Naive thymus-derived CD4-positive, alpha-beta T cell (primary cell): Measurements from ENCODE around the gene DDX17. TPM values are rescaled to one million over a fixed set of nuclear protein-coding genes. Genes with fewer than 3 reads are reported as not detected.

ENCODE experiments used
- ATAC-seq: fragments of 150-1000 bp; cut with Tn5 transposase; 2 replicates; pipeline ENCODE4 v1.10.0; 2021; ENCODE audit warnings: mild to moderate bottlenecking, moderate library complexity
- CTCF ChIA-PET: fragments of 350-600 bp; sonication (Branson Sonifier 250); formaldehyde crosslinking; loops from one replicate; lab custom pipeline; 2021; ENCODE audit warnings: antibody characterized with exemption; lab: Charles Lee
- POLR2A ChIA-PET: fragments of 350-600 bp; sonication (Branson Sonifier 250); formaldehyde crosslinking; loops from one replicate; lab custom pipeline; 2021; ENCODE audit warnings: antibody characterized with exemption, inconsistent platforms; lab: Charles Lee
- DNase-seq, 9 donors: peaks; one replicate each; pipeline versions ENCODE4 v3.0.0 to v3.0.0-alpha.2; 2020 to 2022; ENCODE audit warnings: mixed read lengths in 1 of 9
- H3K27ac ChIP-seq: one replicate; pipeline ENCODE4 v1.7.0; 2013; ENCODE audit warnings: mild to moderate bottlenecking, low read depth, low read length, moderate library complexity
- H3K27me3 ChIP-seq, 2 donors: one replicate each; pipeline ENCODE4 v1.7.0; 2013; ENCODE audit warnings: low read length in 2 of 2, mild to moderate bottlenecking in 2 of 2, moderate library complexity in 2 of 2; ENCODE audit not compliant: control insufficient read depth in 2 of 2, insufficient read depth in 2 of 2
- H3K36me3 ChIP-seq, 3 experiments: 1 replicate in 2 of 3; 2 replicates in 1 of 3; pipeline ENCODE4 v1.7.0; 2013; ENCODE audit warnings: low read length in 3 of 3, mild to moderate bottlenecking in 3 of 3, moderate library complexity in 1 of 3; ENCODE audit not compliant: insufficient read depth in 3 of 3, control insufficient read depth in 2 of 3
- H3K4me1 ChIP-seq, 2 donors: one replicate each; pipeline ENCODE4 v1.7.0; 2013; ENCODE audit warnings: low read length in 2 of 2, mild to moderate bottlenecking in 2 of 2, moderate library complexity in 1 of 2; ENCODE audit not compliant: control insufficient read depth in 2 of 2, insufficient read depth in 2 of 2
- H3K4me3 ChIP-seq: 2 replicates; pipeline ENCODE4 v1.7.0; 2013; ENCODE audit warnings: mild to moderate bottlenecking, low read length
- H3K9me3 ChIP-seq, 3 experiments: 1 replicate in 2 of 3; 2 replicates in 1 of 3; pipeline ENCODE4 v1.7.0; 2013; ENCODE audit warnings: low read length in 3 of 3; ENCODE audit not compliant: control insufficient read depth in 2 of 3
- H3K27ac Mint-ChIP-seq, 9 donors: one replicate each; pipeline ENCODE4 v1.8.0; 2020 to 2022; ENCODE audit warnings: mixed read lengths in 9 of 9, mild to moderate bottlenecking in 8 of 9, moderate library complexity in 5 of 9, inconsistent platforms in 2 of 9
- H3K27me3 Mint-ChIP-seq, 5 donors: one replicate each; pipeline ENCODE4 v1.8.0; 2021 to 2022; ENCODE audit warnings: mixed read lengths in 5 of 5, mild to moderate bottlenecking in 1 of 5
- H3K36me3 Mint-ChIP-seq, 5 donors: one replicate each; pipeline ENCODE4 v1.8.0; 2020 to 2022; ENCODE audit warnings: mixed read lengths in 5 of 5, mild to moderate bottlenecking in 3 of 5, inconsistent platforms in 1 of 5
- H3K4me1 Mint-ChIP-seq, 7 donors: one replicate each; pipeline ENCODE4 v1.8.0; 2020 to 2022; ENCODE audit warnings: mixed read lengths in 7 of 7, mild to moderate bottlenecking in 3 of 7, inconsistent platforms in 1 of 7
- H3K4me3 Mint-ChIP-seq, 10 donors: one replicate each; pipeline ENCODE4 v1.8.0; 2020 to 2022; ENCODE audit warnings: mild to moderate bottlenecking in 10 of 10, mixed read lengths in 10 of 10, moderate library complexity in 6 of 10, inconsistent platforms in 2 of 10
- H3K9me3 Mint-ChIP-seq, 11 donors: one replicate each; pipeline ENCODE4 v1.8.0; 2020 to 2022; ENCODE audit warnings: mixed read lengths in 11 of 11, mild to moderate bottlenecking in 4 of 11, inconsistent platforms in 1 of 11, moderate library complexity in 1 of 11
- intact Hi-C, 2 donors: fragments of 100-400 bp; cut with micrococcal nuclease; formaldehyde crosslinking; loops; one replicate each; pipeline ENCODE4 v1.15.1; 2023
- polyA plus RNA-seq, 2 donors: library from polyadenylated mRNA; unstranded; fragments of 300-500 nt; fragmentation: Illumina TruSeq; gene quantifications; one replicate each; pipeline ENCODE4 v1.2.3, GENCODE V29; 2021
- total RNA-seq, 6 experiments: library from RNA in 5 of 6; stranded (reverse) in 5 of 6; gene quantifications; 1 replicate in 5 of 6; 2 replicates in 1 of 6; pipeline ENCODE4 v1.2.3 and lab custom pipeline; 2021 to 2026

DDX17 gene
- total and polyA plus RNA-seq, 7 experiments from 2014 or later: 37.7 to 1,097 (median 652) TPM

- H3K9me3 ChIP-seq: no peaks in the 10 kb centered on the region
- Mint-ChIP-seq H3K27ac (peak overlapping the region in 1 of 9 donors; percentile 70), H3K36me3 (no peaks in the 10 kb centered on the region), H3K4me1 (no peaks in the 10 kb centered on the region), H3K4me3 (no peak overlapping the region), H3K27me3 (peaks cover 0 to 12% (median 4%) of the 10 kb centered on the region in 5 donors), H3K9me3 (peaks cover 0 to 3% (median 0%) of the 10 kb centered on the region in 11 donors)
- ChIA-PET CTCF (no interaction called here), POLR2A (no interaction called here)
- H3K4me1 ChIP-seq: no peaks in the 10 kb centered on the region
- H3K27me3 ChIP-seq: no peaks in the 10 kb centered on the region
- intact Hi-C loops: no loop called here
- no peak overlapping the region for H3K27ac ChIP-seq
- no peak overlapping the region for H3K4me3 ChIP-seq
- no peaks in the 10 kb centered on the region for H3K36me3 ChIP-seq
- no peak for ATAC-seq
- no peak for DNase-seq
Measured at GRCh38 chr22:38441620-38442287, 64.4 kb downstream of the DDX17 start.

GRCh38 chr22:38440747-38441350, 65.3 kb downstream of the DDX17 start:
- H3K27ac ChIP-seq: no peak overlapping the region
- ChIA-PET POLR2A (no interaction called here), CTCF (no interaction called here)
- Mint-ChIP-seq H3K27ac (no peak overlapping the region), H3K27me3 (peaks cover 0 to 12% (median 4%) of the 10 kb centered on the region in 5 donors), H3K4me3 (no peak overlapping the region), H3K4me1 (no peaks in the 10 kb centered on the region), H3K9me3 (peaks cover 0 to 3% (median 0%) of the 10 kb centered on the region in 11 donors), H3K36me3 (no peaks in the 10 kb centered on the region)
- no peaks in the 10 kb centered on the region for H3K9me3 ChIP-seq
- no peaks in the 10 kb centered on the region for H3K27me3 ChIP-seq
- H3K36me3 ChIP-seq: no peaks in the 10 kb centered on the region
- no peak for ATAC-seq
- no peak overlapping the region for H3K4me3 ChIP-seq
- DNase-seq: no peak
- H3K4me1 ChIP-seq: no peaks in the 10 kb centered on the region
- intact Hi-C loops: no loop called here

- Histone ChIP-seq H3K36me3 (no peaks in the 10 kb centered on the region), H3K27me3 (no peaks in the 10 kb centered on the region), H3K9me3 (no peaks in the 10 kb centered on the region), H3K4me1 (no peaks in the 10 kb centered on the region), H3K27ac (no peak overlapping the region), H3K4me3 (no peak overlapping the region)
- Mint-ChIP-seq H3K27me3 (peaks cover 0 to 5% (median 0%) of the 10 kb centered on the region in 5 donors), H3K9me3 (no peaks in the 10 kb centered on the region), H3K4me3 (no peak overlapping the region), H3K27ac (no peak overlapping the region), H3K4me1 (no peaks in the 10 kb centered on the region), H3K36me3 (no peaks in the 10 kb centered on the region)
- ATAC-seq (no peak), DNase-seq (no peak)
- ChIA-PET POLR2A (no interaction called here), CTCF (no interaction called here)
- intact Hi-C loops: no loop called here
Measured at GRCh38 chr22:38437416-38437815, 68.7 kb downstream of the DDX17 start.

GRCh38 chr22:38436629-38437395, 69.3 kb downstream of the DDX17 start:
- no peak for ATAC-seq

GRCh38 chr22:38435965-38436364, 70.1 kb downstream of the DDX17 start:
- Histone ChIP-seq H3K36me3 (no peaks in the 10 kb centered on the region), H3K27ac (no peak overlapping the region), H3K4me3 (no peak overlapping the region), H3K4me1 (no peaks in the 10 kb centered on the region), H3K9me3 (no peaks in the 10 kb centered on the region), H3K27me3 (no peaks in the 10 kb centered on the region)
- DNase-seq (no peak), ATAC-seq (no peak)
- CTCF ChIA-PET: interaction anchor here (0.6 kb wide), 1 partner anchor 85 kb away, joined by 3 read pairs; no protein-coding TSS in a partner anchor
- intact Hi-C loops: no loop called here
- Mint-ChIP-seq H3K27ac (no peak overlapping the region), H3K9me3 (no peaks in the 10 kb centered on the region), H3K4me3 (no peak overlapping the region), H3K4me1 (no peaks in the 10 kb centered on the region), H3K27me3 (peaks cover 0 to 4% (median 0%) of the 10 kb centered on the region in 5 donors), H3K36me3 (no peaks in the 10 kb centered on the region)
- POLR2A ChIA-PET: no interaction called here

More at GRCh38 chr22:38436629-38437395, 69.3 kb downstream of the DDX17 start:
- Mint-ChIP-seq H3K27me3 (peaks cover 0 to 4% (median 0%) of the 10 kb centered on the region in 5 donors), H3K4me1 (no peaks in the 10 kb centered on the region), H3K4me3 (no peak overlapping the region), H3K36me3 (no peaks in the 10 kb centered on the region), H3K9me3 (no peaks in the 10 kb centered on the region), H3K27ac (no peak overlapping the region)
- intact Hi-C loops: no loop called here
- Histone ChIP-seq H3K4me1 (no peaks in the 10 kb centered on the region), H3K27ac (no peak overlapping the region), H3K4me3 (no peak overlapping the region), H3K9me3 (no peaks in the 10 kb centered on the region), H3K36me3 (no peaks in the 10 kb centered on the region), H3K27me3 (no peaks in the 10 kb centered on the region)
- no peak for DNase-seq
- POLR2A ChIA-PET: no interaction called here
- CTCF ChIA-PET: no interaction called here

GRCh38 chr22:38435010-38435409, 71.1 kb downstream of the DDX17 start:
- ATAC-seq: no peak
- H3K27ac ChIP-seq: no peak overlapping the region
- Mint-ChIP-seq H3K9me3 (no peaks in the 10 kb centered on the region), H3K4me1 (no peaks in the 10 kb centered on the region), H3K4me3 (no peak overlapping the region), H3K36me3 (no peaks in the 10 kb centered on the region), H3K27ac (no peak overlapping the region), H3K27me3 (no peaks in the 10 kb centered on the region)
- DNase-seq: no peak
- intact Hi-C loops: no loop called here
- H3K4me3 ChIP-seq: no peak overlapping the region
- H3K4me1 ChIP-seq: no peaks in the 10 kb centered on the region
- ChIA-PET POLR2A (no interaction called here), CTCF (no interaction called here)
- H3K9me3 ChIP-seq: no peaks in the 10 kb centered on the region
- H3K36me3 ChIP-seq: no peaks in the 10 kb centered on the region
- H3K27me3 ChIP-seq: no peaks in the 10 kb centered on the region
